ENCODE results near the gene SMCR8.

DNA sequence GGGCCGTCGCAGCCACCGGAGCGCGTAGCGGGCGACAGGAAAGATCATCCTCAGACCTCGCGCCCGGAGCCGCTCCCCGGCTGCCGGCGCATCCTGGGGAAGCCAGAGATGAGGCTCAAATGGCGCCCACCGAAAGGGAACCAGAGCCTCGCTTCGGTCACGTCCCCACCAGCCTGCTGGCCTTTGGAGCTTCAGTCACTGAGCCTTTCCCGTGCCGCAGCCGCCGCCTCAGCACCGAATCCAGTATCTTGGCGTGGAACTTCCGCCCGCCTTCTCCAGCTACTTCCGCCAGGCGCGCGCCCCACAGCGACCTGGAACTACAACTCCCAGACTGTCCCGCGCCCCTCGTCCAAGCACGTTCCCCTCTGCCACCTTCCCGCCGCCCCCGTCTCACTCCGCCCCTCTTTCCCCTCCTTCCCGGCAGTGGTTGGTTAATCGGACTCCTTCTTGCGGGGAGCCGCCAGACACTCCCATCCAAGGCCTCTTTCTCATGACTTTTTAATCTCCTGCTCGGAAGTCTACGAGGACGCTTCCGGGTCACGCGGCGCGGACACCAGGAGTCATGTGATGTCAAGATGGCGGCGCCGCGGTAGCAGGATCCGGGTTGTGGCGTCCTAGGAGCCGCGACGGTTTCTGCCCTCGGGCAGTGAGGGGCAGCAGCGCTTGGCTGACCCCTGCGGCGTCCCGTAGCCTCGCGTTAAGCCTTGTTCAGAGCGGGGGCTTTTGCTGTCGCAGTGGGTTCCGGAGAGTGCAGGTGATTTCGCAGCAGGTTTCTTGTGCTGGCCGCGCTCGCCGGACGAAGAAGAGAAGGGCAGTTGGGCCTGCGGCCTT, at the start of gene SMCR8, which contains the start of gene TOP3A:
- TF ChIP-seq, protein P1, sequence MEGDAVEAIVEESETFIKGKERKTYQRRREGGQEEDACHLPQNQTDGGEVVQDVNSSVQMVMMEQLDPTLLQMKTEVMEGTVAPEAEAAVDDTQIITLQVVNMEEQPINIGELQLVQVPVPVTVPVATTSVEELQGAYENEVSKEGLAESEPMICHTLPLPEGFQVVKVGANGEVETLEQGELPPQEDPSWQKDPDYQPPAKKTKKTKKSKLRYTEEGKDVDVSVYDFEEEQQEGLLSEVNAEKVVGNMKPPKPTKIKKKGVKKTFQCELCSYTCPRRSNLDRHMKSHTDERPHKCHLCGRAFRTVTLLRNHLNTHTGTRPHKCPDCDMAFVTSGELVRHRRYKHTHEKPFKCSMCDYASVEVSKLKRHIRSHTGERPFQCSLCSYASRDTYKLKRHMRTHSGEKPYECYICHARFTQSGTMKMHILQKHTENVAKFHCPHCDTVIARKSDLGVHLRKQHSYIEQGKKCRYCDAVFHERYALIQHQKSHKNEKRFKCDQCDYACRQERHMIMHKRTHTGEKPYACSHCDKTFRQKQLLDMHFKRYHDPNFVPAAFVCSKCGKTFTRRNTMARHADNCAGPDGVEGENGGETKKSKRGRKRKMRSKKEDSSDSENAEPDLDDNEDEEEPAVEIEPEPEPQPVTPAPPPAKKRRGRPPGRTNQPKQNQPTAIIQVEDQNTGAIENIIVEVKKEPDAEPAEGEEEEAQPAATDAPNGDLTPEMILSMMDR (IDR thresholded peaks at IDR 0.05; ENCODE audit: low read length) = no peak
- TF ChIP-seq EZH2 (IDR thresholded peaks at IDR 0.05; ENCODE audit: borderline replicate concordance, low read length) = no peak
